ENCODE results near the gene TMEM94. TPM values are rescaled to one million over a fixed set of nuclear protein-coding genes. Genes with fewer than 3 reads are reported as not detected.

Gene TMEM94
- total and polyA plus RNA-seq, 12 donors = 25.6 to 66.7 (median 41.3) TPM

DNA sequence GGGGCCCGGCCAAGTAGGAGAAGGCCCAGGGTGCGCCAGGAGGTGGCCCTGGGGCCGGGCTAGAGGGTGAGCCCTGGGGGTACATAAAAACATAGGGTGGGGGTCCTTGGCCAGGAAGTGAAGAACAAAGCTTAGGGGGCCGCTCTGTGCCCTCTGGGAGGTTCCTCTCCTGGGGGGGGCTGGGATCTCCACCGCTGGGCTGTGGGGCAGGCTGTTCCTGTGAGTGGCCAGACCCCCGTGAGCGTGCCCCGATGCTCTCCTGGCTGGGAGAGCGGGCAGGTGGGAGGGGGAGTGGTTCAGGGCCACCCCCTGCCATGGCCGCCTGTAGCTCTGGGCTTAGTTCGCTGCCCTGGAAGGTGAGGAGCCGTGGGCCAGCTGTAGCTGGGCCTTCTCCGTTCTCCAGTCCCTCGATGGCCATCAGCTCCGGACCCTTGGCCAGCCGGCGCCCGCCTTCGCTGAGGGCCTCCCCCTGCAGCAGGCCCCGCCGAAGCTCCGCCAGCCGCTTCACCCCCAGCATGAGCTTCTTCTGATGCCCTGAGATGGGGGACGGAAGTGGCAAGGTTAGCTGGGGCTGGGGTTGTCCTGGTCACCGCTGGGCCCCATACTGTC, 46.4 kb downstream of the TMEM94 start:
- peak in 1 of 2 donors; percentile 16 for DNase-seq
- peaks cover 0 to 98% (median 15%) of the 10 kb centered on the region in 9 donors for H3K36me3 ChIP-seq

DNA sequence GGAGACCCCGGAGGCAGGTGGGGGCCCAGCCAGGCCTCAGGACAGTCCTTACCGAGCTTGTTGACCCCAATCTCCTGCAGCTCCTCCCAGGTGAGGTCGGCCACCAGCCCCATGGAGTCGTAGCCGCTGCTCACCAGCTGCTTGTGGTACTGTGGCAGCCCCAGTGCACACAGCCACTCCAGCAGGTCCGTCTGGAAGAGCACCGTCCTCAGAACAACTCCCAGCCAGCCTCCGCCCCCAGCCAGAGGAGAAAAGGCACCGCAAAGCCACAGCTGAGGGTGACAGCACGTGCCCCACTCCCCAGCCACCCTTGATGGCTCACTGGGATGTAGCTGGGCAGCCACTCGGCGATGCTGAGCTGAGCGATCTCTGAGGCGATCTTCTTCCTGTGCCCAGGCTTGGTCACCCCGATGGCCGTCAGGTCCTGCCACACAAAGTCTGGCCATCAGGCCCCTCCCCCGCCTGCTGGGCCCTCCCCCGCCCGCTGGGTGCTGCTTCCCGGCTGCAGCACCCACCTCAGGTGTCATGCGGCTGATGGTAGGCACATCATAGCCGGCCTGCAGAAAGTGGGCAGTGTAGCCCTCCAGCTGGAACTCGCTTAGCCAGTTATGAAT, 47.0 kb downstream of the TMEM94 start:
- no peaks in the 10 kb centered on the region for H3K27me3 ChIP-seq
- TF ChIP-seq, protein P1, sequence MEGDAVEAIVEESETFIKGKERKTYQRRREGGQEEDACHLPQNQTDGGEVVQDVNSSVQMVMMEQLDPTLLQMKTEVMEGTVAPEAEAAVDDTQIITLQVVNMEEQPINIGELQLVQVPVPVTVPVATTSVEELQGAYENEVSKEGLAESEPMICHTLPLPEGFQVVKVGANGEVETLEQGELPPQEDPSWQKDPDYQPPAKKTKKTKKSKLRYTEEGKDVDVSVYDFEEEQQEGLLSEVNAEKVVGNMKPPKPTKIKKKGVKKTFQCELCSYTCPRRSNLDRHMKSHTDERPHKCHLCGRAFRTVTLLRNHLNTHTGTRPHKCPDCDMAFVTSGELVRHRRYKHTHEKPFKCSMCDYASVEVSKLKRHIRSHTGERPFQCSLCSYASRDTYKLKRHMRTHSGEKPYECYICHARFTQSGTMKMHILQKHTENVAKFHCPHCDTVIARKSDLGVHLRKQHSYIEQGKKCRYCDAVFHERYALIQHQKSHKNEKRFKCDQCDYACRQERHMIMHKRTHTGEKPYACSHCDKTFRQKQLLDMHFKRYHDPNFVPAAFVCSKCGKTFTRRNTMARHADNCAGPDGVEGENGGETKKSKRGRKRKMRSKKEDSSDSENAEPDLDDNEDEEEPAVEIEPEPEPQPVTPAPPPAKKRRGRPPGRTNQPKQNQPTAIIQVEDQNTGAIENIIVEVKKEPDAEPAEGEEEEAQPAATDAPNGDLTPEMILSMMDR (IDR thresholded peaks at IDR 0.05) = no peak
- peaks cover 0 to 98% (median 15%) of the 10 kb centered on the region in 9 donors for H3K36me3 ChIP-seq
- WGBS, 2 donors = 85 to 87% methylated on average over 23 of the region's 23 CpGs
- DNase-seq = peak in 1 of 2 donors; percentile 16
- H3K27ac ChIP-seq = peak overlapping the region in 1 of 10 donors; percentile 5
- H3K4me3 ChIP-seq = no peak overlapping the region
- peaks cover 9 to 49% (median 32%) of the 10 kb centered on the region in 9 donors for H3K4me1 ChIP-seq
- H3K9me3 ChIP-seq = no peaks in the 10 kb centered on the region
- no peak for ATAC-seq
- intact Hi-C loops (cut with DNase I) = no loop called here

More for the DNA sequence above, 46.4 kb downstream of the TMEM94 start:
- H3K27ac ChIP-seq = no peak overlapping the region
- H3K4me3 ChIP-seq = no peak overlapping the region
- no peaks in the 10 kb centered on the region for H3K9me3 ChIP-seq
- no peak for ATAC-seq
- intact Hi-C loops (cut with DNase I) = no loop called here
- TF ChIP-seq, protein P1 (IDR thresholded peaks at IDR 0.05) = no peak
- no peaks in the 10 kb centered on the region for H3K27me3 ChIP-seq
- H3K4me1 ChIP-seq = peaks cover 11 to 49% (median 33%) of the 10 kb centered on the region in 9 donors
- WGBS, 2 donors = 92 to 93% methylated on average over 23 to 25 of the region's 25 CpGs

DNA sequence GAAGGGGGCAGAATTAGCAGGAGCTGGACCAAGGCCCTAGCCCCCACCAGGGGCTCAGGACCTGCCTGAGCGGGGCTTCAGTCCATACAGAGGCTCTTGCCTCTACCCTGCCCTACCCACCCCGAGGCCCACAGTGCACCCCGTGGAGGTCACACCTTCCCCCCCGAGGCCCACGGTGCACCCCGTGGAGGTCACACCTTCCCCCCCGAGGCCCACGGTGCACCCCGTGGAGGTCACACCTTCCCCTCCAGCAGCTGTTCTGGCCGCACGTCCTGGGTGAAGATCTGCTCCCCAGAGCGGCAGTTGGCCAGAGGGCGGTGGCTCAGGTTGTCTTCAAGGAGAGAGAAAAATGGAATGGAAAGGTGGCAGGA, 47.5 kb downstream of the TMEM94 start:
- Histone ChIP-seq H3K36me3 (peaks cover 0 to 98% (median 15%) of the 10 kb centered on the region in 9 donors), H3K4me3 (no peak overlapping the region), H3K9me3 (no peaks in the 10 kb centered on the region), H3K27me3 (no peaks in the 10 kb centered on the region), H3K4me1 (peaks cover 10 to 49% (median 35%) of the 10 kb centered on the region in 9 donors), H3K27ac (peak overlapping the region in 1 of 10 donors; percentile 5)
- intact Hi-C loops (cut with DNase I) = no loop called here
- TF ChIP-seq, protein P1 (IDR thresholded peaks at IDR 0.05) = no peak
- ATAC-seq = peak in 1 of 8 donors; percentile 4
- 72 to 77% methylated on average over 13 of the region's 13 CpGs for whole genome bisulfite sequencing, 2 donors
- DNase-seq = no peak

DNA sequence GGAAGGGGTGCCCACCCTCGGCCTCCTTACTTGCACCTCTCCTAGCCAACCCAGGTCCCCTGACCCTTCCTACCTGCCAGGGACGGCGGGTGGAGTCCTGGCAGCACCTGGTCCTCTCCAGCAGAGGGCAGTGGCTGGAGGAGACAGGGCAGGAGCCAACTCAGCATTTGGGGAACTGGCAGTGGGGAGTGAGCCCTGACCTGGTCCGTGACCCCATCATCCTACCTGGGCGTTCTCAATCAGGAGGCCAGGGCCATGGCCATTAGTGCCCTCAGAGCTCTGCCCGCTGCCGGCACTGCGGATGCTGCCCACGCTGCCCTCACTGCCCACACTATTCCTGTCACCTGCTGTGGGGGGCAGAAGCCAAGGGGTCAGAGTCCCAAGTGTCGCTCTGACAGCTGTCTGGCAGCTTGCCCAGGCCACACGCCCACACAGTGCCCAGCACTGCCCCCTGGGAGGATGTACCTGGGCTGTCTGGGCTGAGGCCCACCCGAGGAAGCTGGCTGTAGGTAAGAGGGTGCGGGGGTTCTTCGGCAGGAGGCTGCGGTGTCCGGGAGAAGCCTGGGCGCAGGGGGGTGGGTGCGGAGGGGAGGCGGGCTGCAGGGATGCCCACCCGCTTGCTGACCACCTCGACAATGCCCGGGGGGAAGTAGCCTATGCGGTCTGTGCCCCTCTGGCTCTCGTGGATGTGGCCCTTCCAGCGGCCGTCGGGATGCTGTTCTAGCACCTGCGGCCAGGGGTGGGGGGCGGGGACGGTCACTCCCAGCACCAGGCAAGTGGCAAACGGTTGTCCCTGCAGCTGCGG, 48.1 kb downstream of the TMEM94 start:
- no peaks in the 10 kb centered on the region for H3K9me3 ChIP-seq
- peak in 1 of 8 donors; percentile 5 for ATAC-seq
- H3K36me3 ChIP-seq = peaks cover 0 to 98% (median 15%) of the 10 kb centered on the region in 9 donors
- WGBS, 2 donors = 72 to 75% methylated on average over 29 to 32 of the region's 32 CpGs
- H3K27ac ChIP-seq = peak overlapping the region in 3 of 10 donors; percentile 3 to 43 (median 5)
- peaks cover 15 to 49% (median 36%) of the 10 kb centered on the region in 9 donors for H3K4me1 ChIP-seq
- TF ChIP-seq, protein P1 (IDR thresholded peaks at IDR 0.05) = peak in 8 of 9 donors; percentile 32 to 67 (median 56)
- peak in 1 of 2 donors; percentile 37 for DNase-seq
- no peaks in the 10 kb centered on the region for H3K27me3 ChIP-seq
- no peak overlapping the region for H3K4me3 ChIP-seq
- intact Hi-C loops (cut with DNase I) = no loop called here
